HCT116 (cell line): ENCODE results near the gene KPNA3. TPM values are rescaled to one million over a fixed set of nuclear protein-coding genes. Genes with fewer than 3 reads are reported as not detected.

Experiments used
- ATAC-seq: fragments of 200-7000 bp; cut with Tn5 transposase; 2 replicates; pipeline ENCODE4 v1.9.1; 2020; ENCODE audit warnings: mild to moderate bottlenecking, moderate library complexity
- BruUV-seq: library from RNA; stranded (reverse); fragments of 400-500 nt; replicated peaks from 2 replicates; lab custom pipeline; 2021; lab: Mats Ljungman, UMichigan
- CTCF ChIA-PET: fragments of 300-600 bp; sonication (Branson Sonifier 250); formaldehyde crosslinking; loops from one replicate; lab custom pipeline; 2021; ENCODE audit warnings: antibody characterized with exemption; lab: Charles Lee
- POLR2A ChIA-PET: fragments of 300-600, 350-600 bp; sonication (Branson Sonifier 250); formaldehyde crosslinking; loops from one replicate; lab custom pipeline; 2021; ENCODE audit warnings: antibody characterized with exemption; lab: Charles Lee
- RAD21 ChIA-PET, 2 experiments: fragments of 300-600 bp; sonication (Branson Sonifier 250); formaldehyde crosslinking; loops; one replicate each; lab custom pipeline; 2023; ENCODE audit warnings: low total read pairs in 2 of 2; ENCODE audit not compliant: uncharacterized antibody in 2 of 2, unreplicated experiment in 2 of 2, low non-redundant PET in 1 of 2; lab: Charles Lee
- DNase-seq: peaks from one replicate; pipeline ENCODE4 v3.0.0-alpha.2; 2010; ENCODE audit warnings: low read depth, low spot score
- H2AFZ ChIP-seq: fragments of 200-600 bp; shearing (Covaris generic), sonication (generic); 2 replicates; pipeline ENCODE4 v1.6.1; 2017; ENCODE audit warnings: low read depth, mixed run types, mixed read lengths, antibody characterized with exemption, low read length; ENCODE audit not compliant: poor library complexity, severe bottlenecking
- H3K27ac ChIP-seq: 2 replicates; pipeline ENCODE4 v1.5.1; 2012; ENCODE audit warnings: low read depth, low read length
- H3K27me3 ChIP-seq: fragments of 200-600 bp; sonication (generic); 2 replicates; pipeline ENCODE4 v1.6.1; 2016; ENCODE audit warnings: mixed run types, low read length, mixed read lengths; ENCODE audit not compliant: insufficient read depth
- H3K36me3 ChIP-seq, 2 experiments: fragments of 200-500 bp in 1 of 2; fragments of 200-600 bp in 1 of 2; sonication (Bioruptor generic) in 1 of 2; sonication (generic) in 1 of 2; 2 replicates each; pipeline versions ENCODE4 v1.5.1 to v1.6.1; 2014 to 2016; ENCODE audit warnings: low read length in 2 of 2, inconsistent platforms in 1 of 2, mixed read lengths in 1 of 2, mixed run types in 1 of 2; ENCODE audit not compliant: insufficient read depth in 2 of 2, control insufficient read depth in 1 of 2
- H3K4me1 ChIP-seq, 2 experiments: fragments of 200-600 bp in 1 of 2; sonication (generic) in 1 of 2; 2 replicates each; pipeline versions ENCODE4 v1.5.1 to v1.6.1; 2012 to 2017; ENCODE audit warnings: low read length in 2 of 2, inconsistent platforms in 1 of 2, mild to moderate bottlenecking in 1 of 2, mixed read lengths in 1 of 2, mixed run types in 1 of 2, moderate library complexity in 1 of 2; ENCODE audit not compliant: insufficient read depth in 2 of 2, control insufficient read depth in 1 of 2
- H3K4me2 ChIP-seq: fragments of 200-600 bp; sonication (generic); 2 replicates; pipeline ENCODE4 v1.6.1; 2017; ENCODE audit warnings: mixed run types, low read length, mixed read lengths
- H3K4me3 ChIP-seq, 2 experiments: fragments of 200-600 bp in 1 of 2; sonication (generic) in 1 of 2; replicated peaks in 1 of 2; 2 replicates each; pipeline ENCODE4 v1.5.1; 2011 to 2016; ENCODE audit warnings: low read length in 2 of 2, control low read depth in 1 of 2, low read depth in 1 of 2, mild to moderate bottlenecking in 1 of 2, mixed read lengths in 1 of 2, mixed run types in 1 of 2
- H3K79me2 ChIP-seq: fragments of 200-600 bp; sonication (generic); 2 replicates; pipeline ENCODE4 v1.6.1; 2017; ENCODE audit warnings: mild to moderate bottlenecking, mixed run types, low read length, moderate library complexity, mixed read lengths; ENCODE audit not compliant: insufficient read depth
- H3K9ac ChIP-seq: fragments of 200-600 bp; sonication (generic); 2 replicates; pipeline ENCODE4 v1.6.1; 2016; ENCODE audit warnings: low read length, mixed read lengths
- H3K9me2 ChIP-seq: fragments of 200-600 bp; sonication (generic), shearing (Covaris generic); 2 replicates; pipeline ENCODE4 v1.6.1; 2017; ENCODE audit warnings: mixed run types, mild to moderate bottlenecking, moderate library complexity; ENCODE audit not compliant: insufficient read depth
- H3K9me3 ChIP-seq, 2 experiments: fragments of 200-500 bp in 1 of 2; fragments of 200-600 bp in 1 of 2; sonication (Bioruptor generic) in 1 of 2; sonication (generic) in 1 of 2; 2 replicates each; pipeline ENCODE4 v1.6.1; 2014 to 2017; ENCODE audit warnings: low read length in 2 of 2, mixed read lengths in 2 of 2, inconsistent platforms in 1 of 2, low read depth in 1 of 2, mild to moderate bottlenecking in 1 of 2, mixed run types in 1 of 2, moderate library complexity in 1 of 2; ENCODE audit not compliant: control insufficient read depth in 1 of 2, insufficient read depth in 1 of 2
- H4K20me1 ChIP-seq: fragments of 200-600 bp; sonication (generic), shearing (Covaris generic); 2 replicates; pipeline ENCODE4 v1.6.1; 2017; ENCODE audit warnings: mixed run types, mild to moderate bottlenecking, moderate library complexity; ENCODE audit not compliant: insufficient read depth
- CEBPB ChIP-seq: IDR thresholded peaks from 2 replicates; pipeline ENCODE4 v1.6.1; 2012; ENCODE audit warnings: low read depth
- EZH2 ChIP-seq: fragments of 200-600 bp; sonication (generic); IDR thresholded peaks from 2 replicates; pipeline ENCODE4 v1.6.1; 2017; ENCODE audit warnings: antibody characterized with exemption, mixed run types
- FOSL1 ChIP-seq: IDR thresholded peaks from 2 replicates; pipeline ENCODE4 v1.6.1; 2012; ENCODE audit warnings: low read depth
- JUND ChIP-seq: IDR thresholded peaks from 2 replicates; pipeline ENCODE4 v1.6.1; 2012
- POLR2A ChIP-seq: IDR thresholded peaks from 2 replicates; pipeline ENCODE4 v1.7.0; 2011; ENCODE audit warnings: borderline replicate concordance; ENCODE audit not compliant: insufficient read depth, insufficient read length; ENCODE audit errors: extremely low read depth
- REST ChIP-seq: IDR thresholded peaks from 2 replicates; pipeline ENCODE4 v1.6.1; 2012; ENCODE audit warnings: low read depth
- SP1 ChIP-seq: IDR thresholded peaks from 2 replicates; pipeline ENCODE4 v1.6.1; 2012; ENCODE audit warnings: low read depth
- SRF ChIP-seq: IDR thresholded peaks from 2 replicates; pipeline ENCODE4 v1.6.1; 2012; ENCODE audit warnings: low read depth
- TCF7L2 ChIP-seq: IDR thresholded peaks from 2 replicates; pipeline ENCODE4 v1.7.0; 2011; ENCODE audit warnings: borderline replicate concordance, inconsistent platforms; ENCODE audit not compliant: insufficient read depth, insufficient read length; ENCODE audit errors: extremely low read depth
- ZFX ChIP-seq: fragments of 450-650 bp; IDR thresholded peaks from 2 replicates; pipeline ENCODE4 v1.6.1; 2017
- intact Hi-C: fragments of 100-400 bp; cut with micrococcal nuclease; formaldehyde crosslinking; loops from 2 replicates; pipeline ENCODE4 v1.10.0; 2022
- total RNA-seq: library from RNA; stranded (reverse); gene quantifications from one replicate; pipeline ENCODE4 v1.2.1, GENCODE V29; 2021; ENCODE audit not compliant: unreplicated experiment
- TF ChIP-seq, protein P1 (sequence below), 3 experiments: fragments of 200-600 bp in 1 of 3; sonication (generic) in 1 of 3; IDR thresholded peaks in 2 of 3; conservative IDR thresholded peaks in 1 of 3; 2 replicates each; pipeline ENCODE4 v1.5.1; 2012 to 2017; ENCODE audit warnings: low read depth in 2 of 3, low read length in 2 of 3, antibody characterized with exemption in 1 of 3, borderline replicate concordance in 1 of 3, control low read depth in 1 of 3, mild to moderate bottlenecking in 1 of 3, mixed read lengths in 1 of 3, mixed run types in 1 of 3, moderate library complexity in 1 of 3; ENCODE audit not compliant: insufficient read depth in 1 of 3
- TF ChIP-seq, protein P2 (sequence below): IDR thresholded peaks from 2 replicates; pipeline ENCODE4 v1.6.1; 2012

The KPNA3 gene
- total RNA-seq, 1 experiment from 2014 or later = 45.0 TPM

GRCh38 chr13:49838989-49839388 is 46.5 kb upstream of the KPNA3 start:
- BruUV-seq = no TSS peak
- H3K27ac ChIP-seq = no peak overlapping the region
- ChIA-PET RAD21 (no interaction called here), POLR2A (no interaction called here), CTCF (no interaction called here)
- no peaks in the 10 kb centered on the region for H3K36me3 ChIP-seq
- no peaks in the 10 kb centered on the region for H3K9me3 ChIP-seq
- H3K4me3 ChIP-seq = no peak overlapping the region
- no peaks in the 10 kb centered on the region for H3K79me2 ChIP-seq
- peaks cover 0 to 7% of the 10 kb centered on the region in 2 experiments; a peak in 1 of 4 replicates for H3K4me1 ChIP-seq
- no peak overlapping the region for H3K9ac ChIP-seq
- no peaks in the 10 kb centered on the region for H3K9me2 ChIP-seq
- no peaks in the 10 kb centered on the region for H4K20me1 ChIP-seq
- TF ChIP-seq JUND = no peak
- TF ChIP-seq TCF7L2 = peak; percentile 79
- TF ChIP-seq REST = no peak
- TF ChIP-seq SRF = no peak
- intact Hi-C loops = no loop called here
- H2AFZ ChIP-seq = no peak overlapping the region
- peak overlapping the region; percentile 18; the same call in 1 of the 2 replicates for H3K4me2 ChIP-seq
- DNase-seq (no peak), ATAC-seq (0 out of 2 replicates have a peak, but pooled peaks have one; percentile 40)
- no peaks in the 10 kb centered on the region for H3K27me3 ChIP-seq

GRCh38 chr13:49836516-49836915 is 44.0 kb upstream of the KPNA3 start:
- Histone ChIP-seq H3K9me2 (no peaks in the 10 kb centered on the region), H3K79me2 (no peaks in the 10 kb centered on the region), H3K4me3 (no peak overlapping the region), H3K9me3 (no peaks in the 10 kb centered on the region), H3K27ac (no peak overlapping the region), H2AFZ (no peak overlapping the region), H4K20me1 (no peaks in the 10 kb centered on the region), H3K4me1 (peaks cover 0 to 7% of the 10 kb centered on the region in 2 experiments; a peak in 1 of 4 replicates), H3K4me2 (no peak overlapping the region), H3K36me3 (no peaks in the 10 kb centered on the region), H3K9ac (no peak overlapping the region), H3K27me3 (no peaks in the 10 kb centered on the region)
- ATAC-seq (no peak), DNase-seq (no peak)
- intact Hi-C loops = no loop called here
- ChIA-PET POLR2A (interaction anchor here (0.6 kb wide), 1 partner anchor 42 kb away, joined by 3 read pairs; no protein-coding TSS in a partner anchor), RAD21 (no interaction called here), CTCF (no interaction called here)
- BruUV-seq = no TSS peak
- TF ChIP-seq ZFX (no peak), EZH2 (no peak), SP1 (no peak), FOSL1 (no peak), JUND (no peak), CEBPB (no peak), POLR2A (no peak)
- TF ChIP-seq, protein P1, sequence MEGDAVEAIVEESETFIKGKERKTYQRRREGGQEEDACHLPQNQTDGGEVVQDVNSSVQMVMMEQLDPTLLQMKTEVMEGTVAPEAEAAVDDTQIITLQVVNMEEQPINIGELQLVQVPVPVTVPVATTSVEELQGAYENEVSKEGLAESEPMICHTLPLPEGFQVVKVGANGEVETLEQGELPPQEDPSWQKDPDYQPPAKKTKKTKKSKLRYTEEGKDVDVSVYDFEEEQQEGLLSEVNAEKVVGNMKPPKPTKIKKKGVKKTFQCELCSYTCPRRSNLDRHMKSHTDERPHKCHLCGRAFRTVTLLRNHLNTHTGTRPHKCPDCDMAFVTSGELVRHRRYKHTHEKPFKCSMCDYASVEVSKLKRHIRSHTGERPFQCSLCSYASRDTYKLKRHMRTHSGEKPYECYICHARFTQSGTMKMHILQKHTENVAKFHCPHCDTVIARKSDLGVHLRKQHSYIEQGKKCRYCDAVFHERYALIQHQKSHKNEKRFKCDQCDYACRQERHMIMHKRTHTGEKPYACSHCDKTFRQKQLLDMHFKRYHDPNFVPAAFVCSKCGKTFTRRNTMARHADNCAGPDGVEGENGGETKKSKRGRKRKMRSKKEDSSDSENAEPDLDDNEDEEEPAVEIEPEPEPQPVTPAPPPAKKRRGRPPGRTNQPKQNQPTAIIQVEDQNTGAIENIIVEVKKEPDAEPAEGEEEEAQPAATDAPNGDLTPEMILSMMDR (IDR thresholded peaks at IDR 0.05 in 2 of 3, conservative IDR thresholded peaks at IDR 0.05 in 1 of 3; ENCODE audit: borderline replicate concordance in 1 of 3, insufficient read depth in 1 of 3, low read depth in 2 of 3, low read length in 2 of 3) = no peak
- TF ChIP-seq, protein P2, sequence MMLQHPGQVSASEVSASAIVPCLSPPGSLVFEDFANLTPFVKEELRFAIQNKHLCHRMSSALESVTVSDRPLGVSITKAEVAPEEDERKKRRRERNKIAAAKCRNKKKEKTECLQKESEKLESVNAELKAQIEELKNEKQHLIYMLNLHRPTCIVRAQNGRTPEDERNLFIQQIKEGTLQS = no peak
